Epithelial cell of esophagus (primary cell): ENCODE results near the gene NT5E.

Source experiments
- DNase-seq: peaks from one replicate; pipeline ENCODE4 v3.0.0; 2010; ENCODE audit warnings: low read depth
- H3K4me3 ChIP-seq: 2 replicates; pipeline ENCODE4 v1.5.1; 2011; ENCODE audit warnings: mild to moderate bottlenecking, low read length, control low read depth
- CTCF ChIP-seq: IDR thresholded peaks from 2 replicates; pipeline ENCODE4 v1.5.1; 2011; ENCODE audit warnings: low read depth, mild to moderate bottlenecking, low read length, control low read depth, inconsistent platforms; ENCODE audit not compliant: insufficient read depth; ENCODE audit errors: missing control alignments

The NT5E gene

GRCh38 chr6:85460154-85460920 is 10.5 kb downstream of the NT5E start:
- no peak for TF ChIP-seq CTCF
- no peak overlapping the region for H3K4me3 ChIP-seq
- no peak for DNase-seq

- peak; percentile 38 for DNase-seq
- no peak for TF ChIP-seq CTCF
- H3K4me3 ChIP-seq, result no peak overlapping the region
Observed at GRCh38 chr6:85460921-85461797, 11.3 kb downstream of the NT5E start.

GRCh38 chr6:85461798-85462170 is 11.9 kb downstream of the NT5E start:
- TF ChIP-seq CTCF, result no peak
- DNase-seq, result no peak
- no peak overlapping the region for H3K4me3 ChIP-seq

GRCh38 chr6:85462673-85463072 is 12.8 kb downstream of the NT5E start:
- no peak for DNase-seq
- no peak for TF ChIP-seq CTCF
- H3K4me3 ChIP-seq, result no peak overlapping the region

GRCh38 chr6:85463621-85464259 is 13.9 kb downstream of the NT5E start:
- H3K4me3 ChIP-seq, result no peak overlapping the region
- TF ChIP-seq CTCF, result no peak
- no peak for DNase-seq

GRCh38 chr6:85464260-85464644 is 14.4 kb downstream of the NT5E start:
- H3K4me3 ChIP-seq, result no peak overlapping the region
- TF ChIP-seq CTCF, result no peak
- DNase-seq, result peak; percentile 92
